Esophagus muscularis mucosa (tissue), 3 donors: ENCODE data around the gene LDLRAD1.

Experiments used
- CTCF ChIP-seq, 3 experiments: fragments of 200-600 bp in 2 of 3; fragments of 450-650 bp in 1 of 3; sonication (generic) in 2 of 3; IDR thresholded peaks; one replicate each; pipeline ENCODE4 v1.5.1; 2017 to 2019; ENCODE audit warnings: antibody characterized with exemption in 3 of 3, mild to moderate bottlenecking in 2 of 3, moderate library complexity in 1 of 3
- POLR2AphosphoS5 ChIP-seq, 2 donors: sonication (generic); formaldehyde crosslinking; IDR thresholded peaks; one replicate each; pipeline ENCODE4 v1.6.1; 2017; ENCODE audit warnings: antibody characterized with exemption in 2 of 2

- TF ChIP-seq CTCF (IDR thresholded peaks at IDR 0.05) = no peak
- TF ChIP-seq POLR2AphosphoS5 (IDR thresholded peaks at IDR 0.05) = no peak
Measured at GRCh38 chr1:53986458-53986857, 31.5 kb downstream of the LDLRAD1 start.
